Testis (tissue), 3 donors: ENCODE data around the gene PAGR1. TPM values are rescaled to one million over a fixed set of nuclear protein-coding genes. Genes with fewer than 3 reads are reported as not detected.

Experiments used
- DNase-seq: peaks from one replicate; pipeline ENCODE4 v3.0.0-alpha.2; 2019
- H3K27ac ChIP-seq, 2 donors: fragments of 200-600 bp; sonication (generic); one replicate each; pipeline ENCODE4 v1.5.1; 2019
- H3K27me3 ChIP-seq: fragments of 200-600 bp; sonication (generic); one replicate; pipeline ENCODE4 v1.5.1; 2019
- H3K36me3 ChIP-seq: fragments of 200-600 bp; sonication (generic); one replicate; pipeline ENCODE4 v1.5.1; 2017; ENCODE audit warnings: low read depth; ENCODE audit errors: missing control alignments
- H3K4me1 ChIP-seq: fragments of 200-600 bp; sonication (generic); one replicate; pipeline ENCODE4 v1.5.1; 2019
- H3K4me3 ChIP-seq, 2 donors: fragments of 200-600 bp; sonication (generic); one replicate each; pipeline ENCODE4 v1.5.1; 2017 to 2019
- H3K9me3 ChIP-seq: fragments of 200-600 bp; sonication (generic); one replicate; pipeline ENCODE4 v1.5.1; 2017
- POLR2A ChIP-seq: fragments of 450-650 bp; IDR thresholded peaks from one replicate; pipeline ENCODE4 v1.6.1; 2017; ENCODE audit warnings: antibody characterized with exemption, mild to moderate bottlenecking, moderate library complexity
- WGBS, 2 donors: methylation state at CpG; one replicate each; pipeline ENCODE4 v1.1.5; 2018; 5-methylcytosine and 5-hydroxymethylcytosine counted together
- intact Hi-C: fragments of 100-400 bp; cut with DNase I; formaldehyde crosslinking; loops from one replicate; pipeline ENCODE4 v1.15.1; 2023; ENCODE audit warnings: low total_unique reads
- polyA plus RNA-seq: library from polyadenylated mRNA; stranded (reverse); fragments of 350-450 nt; fragmentation: Illumina TruSeq; extraction: RNeasy Lipid Tissue Mini Kit (QIAGEN cat#74804); gene quantifications from one replicate; pipeline ENCODE4 v1.2.3, GENCODE V29; 2014; ENCODE audit warnings: low read depth, low replicate concordance; ENCODE audit not compliant: insufficient read depth
- total RNA-seq, 2 donors: library from RNA; depleted of rRNA; stranded (reverse); fragments of >200 nt; gene quantifications; one replicate each; pipeline ENCODE4 v1.2.3, GENCODE V29; 2016
- TF ChIP-seq, protein P1 (sequence below), 3 experiments: fragments of 450-650 bp in 2 of 3; fragments of 200-600 bp in 1 of 3; sonication (generic) in 1 of 3; IDR thresholded peaks; one replicate each; pipeline ENCODE4 v1.5.1; 2016 to 2019; ENCODE audit warnings: antibody characterized with exemption in 3 of 3, mild to moderate bottlenecking in 2 of 3, moderate library complexity in 1 of 3

Gene PAGR1
- total and polyA plus RNA-seq, 3 donors from 2014 or later, result 36.1 to 68.4 (median 53.0) TPM

GRCh38 chr16:29804020-29804419 lies 11.9 kb upstream of the PAGR1 start:
- H3K4me1 ChIP-seq, result peaks cover 26% of the 10 kb centered on the region
- WGBS, 2 donors, result 57 to 65% methylated on average over 8 of the region's 8 CpGs
- H3K4me3 ChIP-seq, result peak overlapping the region in 1 of 2 donors; percentile 89
- intact Hi-C loops, result no loop called here
- H3K27ac ChIP-seq, result peak overlapping the region in 1 of 2 donors; percentile 93
- H3K27me3 ChIP-seq, result no peaks in the 10 kb centered on the region
- no peak for DNase-seq
- no peak for TF ChIP-seq POLR2A
- TF ChIP-seq, protein P1, sequence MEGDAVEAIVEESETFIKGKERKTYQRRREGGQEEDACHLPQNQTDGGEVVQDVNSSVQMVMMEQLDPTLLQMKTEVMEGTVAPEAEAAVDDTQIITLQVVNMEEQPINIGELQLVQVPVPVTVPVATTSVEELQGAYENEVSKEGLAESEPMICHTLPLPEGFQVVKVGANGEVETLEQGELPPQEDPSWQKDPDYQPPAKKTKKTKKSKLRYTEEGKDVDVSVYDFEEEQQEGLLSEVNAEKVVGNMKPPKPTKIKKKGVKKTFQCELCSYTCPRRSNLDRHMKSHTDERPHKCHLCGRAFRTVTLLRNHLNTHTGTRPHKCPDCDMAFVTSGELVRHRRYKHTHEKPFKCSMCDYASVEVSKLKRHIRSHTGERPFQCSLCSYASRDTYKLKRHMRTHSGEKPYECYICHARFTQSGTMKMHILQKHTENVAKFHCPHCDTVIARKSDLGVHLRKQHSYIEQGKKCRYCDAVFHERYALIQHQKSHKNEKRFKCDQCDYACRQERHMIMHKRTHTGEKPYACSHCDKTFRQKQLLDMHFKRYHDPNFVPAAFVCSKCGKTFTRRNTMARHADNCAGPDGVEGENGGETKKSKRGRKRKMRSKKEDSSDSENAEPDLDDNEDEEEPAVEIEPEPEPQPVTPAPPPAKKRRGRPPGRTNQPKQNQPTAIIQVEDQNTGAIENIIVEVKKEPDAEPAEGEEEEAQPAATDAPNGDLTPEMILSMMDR (IDR thresholded peaks at IDR 0.05), result no peak
- H3K36me3 ChIP-seq, result no peaks in the 10 kb centered on the region
- H3K9me3 ChIP-seq, result no peaks in the 10 kb centered on the region

DNA sequence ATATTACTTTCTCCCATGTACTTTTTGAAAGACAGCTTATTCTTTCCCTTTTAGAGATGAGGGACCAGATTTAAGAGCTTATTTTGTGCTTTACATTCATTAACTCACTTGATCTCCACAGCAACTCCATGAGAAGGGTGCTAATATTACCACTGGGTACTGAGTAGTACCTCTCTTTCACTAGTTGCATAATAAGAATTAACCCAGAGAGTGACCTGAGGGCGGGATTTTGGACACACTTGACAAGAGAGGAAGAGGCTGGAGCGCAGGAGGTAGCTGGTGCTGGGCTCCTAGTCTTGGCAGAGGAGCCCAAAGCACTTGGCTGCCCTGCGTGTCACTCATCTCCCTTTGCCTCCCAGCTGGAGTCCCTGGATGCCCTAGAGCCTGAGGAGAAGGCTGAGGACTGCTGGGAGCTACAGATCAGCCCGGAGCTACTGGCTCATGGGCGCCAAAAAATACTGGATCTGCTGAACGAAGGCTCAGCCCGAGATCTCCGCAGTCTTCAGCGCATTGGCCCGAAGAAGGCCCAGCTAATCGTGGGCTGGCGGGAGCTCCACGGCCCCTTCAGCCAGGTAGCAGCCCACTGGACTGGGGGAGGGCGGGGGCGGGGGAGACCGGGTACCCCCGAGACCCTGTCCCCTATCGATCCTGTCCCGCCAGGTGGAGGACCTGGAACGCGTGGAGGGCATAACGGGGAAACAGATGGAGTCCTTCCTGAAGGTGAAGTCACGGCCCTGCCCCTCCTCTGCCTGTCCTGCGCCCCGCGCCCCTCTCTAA lies 11.3 kb upstream of the PAGR1 start:
- peaks cover 33% of the 10 kb centered on the region for H3K4me1 ChIP-seq
- H3K27ac ChIP-seq, result peak overlapping the region; percentile 93 to 94
- peak; percentile 59 for DNase-seq
- WGBS, 2 donors, result 2 to 8% methylated on average over 4 to 25 of the region's 26 CpGs
- no peaks in the 10 kb centered on the region for H3K27me3 ChIP-seq
- H3K36me3 ChIP-seq, result no peaks in the 10 kb centered on the region
- H3K9me3 ChIP-seq, result no peaks in the 10 kb centered on the region
- intact Hi-C loops, result no loop called here
- peak overlapping the region; percentile 66 to 89 for H3K4me3 ChIP-seq
- TF ChIP-seq, protein P1 (IDR thresholded peaks at IDR 0.05), result no peak
- no peak for TF ChIP-seq POLR2A

- Histone ChIP-seq H3K27ac (peak overlapping the region; percentile 93 to 94), H3K4me3 (peak overlapping the region; percentile 66 to 89), H3K4me1 (peaks cover 39% of the 10 kb centered on the region), H3K27me3 (no peaks in the 10 kb centered on the region), H3K9me3 (no peaks in the 10 kb centered on the region), H3K36me3 (no peaks in the 10 kb centered on the region)
- peak; percentile 99 for DNase-seq
- 0 to 1% methylated on average over 2 to 91 of the region's 103 CpGs for WGBS, 2 donors
- intact Hi-C loops, result no loop called here
- TF ChIP-seq, protein P1 (IDR thresholded peaks at IDR 0.05), result peak in 2 of 3 experiments; percentile 7 to 16
- peak; percentile 25 for TF ChIP-seq POLR2A
Observed at GRCh38 chr16:29805232-29806098, 10.5 kb upstream of the PAGR1 start.

GRCh38 chr16:29806099-29806579 lies 9.8 kb upstream of the PAGR1 start, which contains the start of gene MAZ:
TSS of gene MAZ (plus strand) at chr16:29806529. CDS start at chr16:29806702, 173 bp downstream.
- no peak for TF ChIP-seq POLR2A
- TF ChIP-seq, protein P1 (IDR thresholded peaks at IDR 0.05), result no peak
- DNase-seq, result no peak
- peak within 1 kb of the TSS; percentile 94 to 96 for H3K27ac ChIP-seq
- no peaks in the 10 kb centered on the region for H3K27me3 ChIP-seq
- H3K36me3 ChIP-seq, result no peaks in the 10 kb centered on the region
- peak within 1 kb of the TSS; percentile 66 to 89 for H3K4me3 ChIP-seq
- peaks cover 46% of the 10 kb centered on the region for H3K4me1 ChIP-seq
- 0% methylated on average over 8 of the region's 67 CpGs; no CpG with 5 or more reads in 1 of the 2 donors for WGBS, 2 donors
- intact Hi-C loops, result no loop called here
- H3K9me3 ChIP-seq, result no peaks in the 10 kb centered on the region
